ENCODE data around the gene CALHM4. TPM values are rescaled to one million over a fixed set of nuclear protein-coding genes. Genes with fewer than 3 reads are reported as not detected.

Gene CALHM4
- total and polyA plus RNA-seq, 2 experiments from 2014 or later: not detected

DNA sequence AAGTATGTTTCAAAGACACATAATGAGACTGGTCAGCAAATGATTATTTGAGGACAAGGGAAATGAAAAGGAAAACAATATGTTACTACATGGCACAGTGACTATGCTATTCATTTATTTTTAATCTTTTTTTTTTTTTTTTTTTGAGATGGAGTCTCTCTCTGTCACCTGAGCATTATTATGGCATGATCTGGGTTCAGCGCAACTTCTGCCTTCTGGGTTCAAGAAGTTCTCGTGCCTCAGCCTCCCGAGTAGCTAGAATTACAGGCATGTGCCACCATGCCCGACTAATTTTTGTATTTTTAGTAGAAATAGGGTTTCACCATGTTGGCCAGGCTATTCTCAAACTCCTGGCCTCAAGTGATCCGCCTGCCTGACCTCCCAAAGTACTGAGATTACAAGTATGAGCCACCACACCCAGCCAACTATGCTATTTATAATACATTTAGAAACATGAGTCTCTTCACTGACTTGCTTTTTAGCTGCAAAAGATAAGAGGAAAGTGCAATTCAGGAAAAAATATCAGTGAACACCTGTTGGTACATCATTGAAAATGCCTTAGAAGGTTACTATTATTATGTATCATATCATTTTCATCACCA lies 3.4 kb downstream of the CALHM4 start:
- Histone ChIP-seq H3K27ac (no peak overlapping the region), H3K4me1 (ENCODE audit: insufficient read depth) (no peaks in the 10 kb centered on the region), H3K4me3 (no peak overlapping the region), H3K4me2 (no peak overlapping the region), H2AFZ (no peak overlapping the region), H3K27me3 (no peaks in the 10 kb centered on the region), H3K79me2 (no peaks in the 10 kb centered on the region), H3K36me3 (replicated peaks; ENCODE audit: insufficient read depth, low read depth) (no peaks in the 10 kb centered on the region), H3K9me3 (ENCODE audit: low read depth) (no peaks in the 10 kb centered on the region), H4K20me1 (ENCODE audit: insufficient read depth, poor library complexity, severe bottlenecking) (no peaks in the 10 kb centered on the region), H3K9me2 (replicated peaks; ENCODE audit: insufficient read depth) (no peaks in the 10 kb centered on the region)
- no peak for DNase-seq (ENCODE audit: low spot score)
- 93% methylated on average over 5 of the region's 5 CpGs for WGBS (ENCODE audit: low lambda C conversion rate, missing lambda C conversion rate)
- TF ChIP-seq CTCF (IDR thresholded peaks at IDR 0.05; ENCODE audit: poor library complexity) (no peak), EZH2 (IDR thresholded peaks at IDR 0.05; ENCODE audit: borderline replicate concordance) (no peak), EZH2phosphoT487 (IDR thresholded peaks at IDR 0.05; ENCODE audit: low read depth, severe bottlenecking, unreplicated experiment) (no peak)

GRCh38 chr6:116557893-116558292 lies 4.3 kb downstream of the CALHM4 start:
- H3K4me2 ChIP-seq: no peak overlapping the region

DNA sequence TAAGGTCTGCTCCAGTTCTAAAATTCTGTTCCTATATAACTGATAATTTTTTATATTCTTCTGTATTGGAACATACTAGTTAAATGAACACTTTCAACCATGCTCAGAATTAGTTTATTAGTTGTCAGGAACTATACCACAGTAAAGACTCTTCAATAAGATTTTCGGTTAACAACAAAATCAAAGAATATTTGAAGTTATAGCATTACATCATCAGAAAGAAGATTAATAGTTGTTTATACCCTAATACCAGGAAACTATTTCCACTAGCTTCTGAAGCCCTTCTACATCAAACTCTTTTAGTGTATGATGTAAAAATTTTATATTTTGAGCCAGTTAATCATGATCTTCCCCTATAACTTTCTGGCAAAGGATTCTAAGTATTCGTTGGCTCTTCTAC lies 6.6 kb downstream of the CALHM4 start:
- WGBS (ENCODE audit: low lambda C conversion rate, missing lambda C conversion rate): 78% methylated on average over 2 of the region's 2 CpGs
- H3K9me2 ChIP-seq (replicated peaks; ENCODE audit: insufficient read depth): no peaks in the 10 kb centered on the region
- no peaks in the 10 kb centered on the region for H3K27me3 ChIP-seq
- no peak overlapping the region for H2AFZ ChIP-seq
- H3K27ac ChIP-seq: no peak overlapping the region
- no peaks in the 10 kb centered on the region for H3K36me3 ChIP-seq (replicated peaks; ENCODE audit: insufficient read depth, low read depth)
- no peak overlapping the region for H3K4me2 ChIP-seq
- no peak overlapping the region for H3K4me3 ChIP-seq
- DNase-seq (ENCODE audit: low spot score): no peak
- no peaks in the 10 kb centered on the region for H3K9me3 ChIP-seq (ENCODE audit: low read depth)
- H4K20me1 ChIP-seq (ENCODE audit: insufficient read depth, poor library complexity, severe bottlenecking): no peaks in the 10 kb centered on the region
- peaks cover 7% of the 10 kb centered on the region for H3K4me1 ChIP-seq (ENCODE audit: insufficient read depth)
- H3K79me2 ChIP-seq: no peaks in the 10 kb centered on the region
- TF ChIP-seq CTCF (IDR thresholded peaks at IDR 0.05; ENCODE audit: poor library complexity): no peak
- no peak for TF ChIP-seq EZH2 (IDR thresholded peaks at IDR 0.05; ENCODE audit: borderline replicate concordance)
- no peak for TF ChIP-seq EZH2phosphoT487 (IDR thresholded peaks at IDR 0.05; ENCODE audit: low read depth, severe bottlenecking, unreplicated experiment)

More at GRCh38 chr6:116557893-116558292, 4.3 kb downstream of the CALHM4 start:
- Histone ChIP-seq H3K9me3 (ENCODE audit: low read depth) (no peaks in the 10 kb centered on the region), H4K20me1 (ENCODE audit: insufficient read depth, poor library complexity, severe bottlenecking) (no peaks in the 10 kb centered on the region), H3K4me1 (ENCODE audit: insufficient read depth) (peaks cover under 1% of the 10 kb centered on the region), H2AFZ (no peak overlapping the region), H3K27ac (no peak overlapping the region), H3K79me2 (no peaks in the 10 kb centered on the region), H3K27me3 (no peaks in the 10 kb centered on the region), H3K36me3 (replicated peaks; ENCODE audit: insufficient read depth, low read depth) (no peaks in the 10 kb centered on the region), H3K9me2 (replicated peaks; ENCODE audit: insufficient read depth) (no peaks in the 10 kb centered on the region), H3K4me3 (no peak overlapping the region)
- TF ChIP-seq CTCF (IDR thresholded peaks at IDR 0.05; ENCODE audit: poor library complexity) (no peak), EZH2 (IDR thresholded peaks at IDR 0.05; ENCODE audit: borderline replicate concordance) (no peak), EZH2phosphoT487 (IDR thresholded peaks at IDR 0.05; ENCODE audit: low read depth, severe bottlenecking, unreplicated experiment) (no peak)
- peak; percentile 63 for DNase-seq (ENCODE audit: low spot score)
- 33% methylated on average over 5 of the region's 5 CpGs for WGBS (ENCODE audit: low lambda C conversion rate, missing lambda C conversion rate)
